K562 (cell line): ENCODE results near the gene MYLK4. TPM values are rescaled to one million over a fixed set of nuclear protein-coding genes. Genes with fewer than 3 reads are reported as not detected.

Experiments used
- ATAC-seq: fragments of 200-7000 bp; cut with Tn5 transposase; 3 replicates; pipeline ENCODE4 v1.9.1; 2020; ENCODE audit warnings: moderate library complexity
- BruUV-seq: library from RNA; stranded (reverse); fragments of 400-500 nt; replicated peaks from 2 replicates; lab custom pipeline; 2021; lab: Mats Ljungman, UMichigan
- CTCF ChIA-PET: fragments of 300-600 bp; formaldehyde crosslinking; extraction: SDS; loops from one replicate; lab custom pipeline; 2021; ENCODE audit warnings: low intra/inter-chr PET ratio; lab: Yijun Ruan, JAX
- POLR2A ChIA-PET: fragments of 300-600, 350-650 bp; sonication (Branson Sonifier 250); formaldehyde crosslinking; extraction: SDS; loops from one replicate; lab custom pipeline; 2021; ENCODE audit warnings: antibody characterized with exemption, inconsistent platforms; lab: Yijun Ruan, JAX
- DNase-seq, 4 experiments: peaks; one replicate each; pipeline versions ENCODE4 v3.0.0 to v3.0.0-alpha.2; 2011 to 2018; ENCODE audit warnings: low spot score in 3 of 4, mixed read lengths in 3 of 4; ENCODE audit errors: extremely low read depth in 1 of 4
- FAIRE-seq: peaks from 2 replicates; lab custom pipeline; 2011; peaks lifted over from hg19 to GRCh38; lab: Jason Lieb, UNC
- H2AFZ ChIP-seq: 2 replicates; pipeline ENCODE4 v1.6.0; 2011; ENCODE audit warnings: low read depth, low read length, control low read depth, inconsistent platforms
- H3K27ac ChIP-seq: fragments of 200-600 bp; 3 replicates; pipeline ENCODE4 v1.8.0; 2011; ENCODE audit warnings: low read depth, mild to moderate bottlenecking, control low read depth, inconsistent platforms, low read length, moderate library complexity, mixed read lengths; ENCODE audit errors: extremely low read depth
- H3K27me3 ChIP-seq, 2 experiments: fragments of 300-600 bp in 1 of 2; 2 replicates in 1 of 2; 3 replicates in 1 of 2; pipeline versions ENCODE4 v1.6.0 to v1.8.0; 2011; ENCODE audit warnings: inconsistent platforms in 2 of 2, low read length in 2 of 2, mild to moderate bottlenecking in 1 of 2, mixed read lengths in 1 of 2, moderate library complexity in 1 of 2; ENCODE audit not compliant: control insufficient read depth in 2 of 2, insufficient read depth in 2 of 2
- H3K36me3 ChIP-seq: fragments of 300-600 bp; 3 replicates; pipeline ENCODE4 v1.8.0; 2011; ENCODE audit warnings: mild to moderate bottlenecking, low read length, inconsistent platforms; ENCODE audit not compliant: control insufficient read depth, insufficient read depth
- H3K4me1 ChIP-seq, 2 experiments: fragments of 200-600 bp in 1 of 2; replicated peaks in 1 of 2; 2 replicates in 1 of 2; 3 replicates in 1 of 2; pipeline versions ENCODE4 v1.5.1 to v1.8.0; 2011; ENCODE audit warnings: inconsistent platforms in 2 of 2, low read length in 2 of 2, mild to moderate bottlenecking in 1 of 2, mixed read lengths in 1 of 2, moderate library complexity in 1 of 2; ENCODE audit not compliant: control insufficient read depth in 2 of 2, insufficient read depth in 2 of 2
- H3K4me2 ChIP-seq: 2 replicates; pipeline ENCODE4 v1.6.1; 2011; ENCODE audit warnings: low read length, control low read depth, inconsistent platforms, mixed read lengths; ENCODE audit not compliant: insufficient read depth
- H3K4me3 ChIP-seq: fragments of 200-600 bp; sonication (generic), shearing (Covaris generic); 2 replicates; pipeline ENCODE4 v1.5.1; 2016; ENCODE audit warnings: control low read depth, inconsistent platforms
- H3K79me2 ChIP-seq: fragments of 200-600 bp; 3 replicates; pipeline ENCODE4 v1.8.0; 2011; ENCODE audit warnings: low read length, inconsistent platforms; ENCODE audit not compliant: control insufficient read depth, insufficient read depth
- H3K9ac ChIP-seq, 2 experiments: 2 replicates each; pipeline versions ENCODE4 v1.6.0 to v1.6.1; 2011; ENCODE audit warnings: low read depth in 2 of 2, low read length in 2 of 2, control low read depth in 1 of 2, inconsistent platforms in 1 of 2, mild to moderate bottlenecking in 1 of 2, mixed read lengths in 1 of 2; ENCODE audit not compliant: insufficient read depth in 1 of 2
- H3K9me1 ChIP-seq: one replicate; pipeline ENCODE4 v1.6.0; 2011; ENCODE audit warnings: inconsistent platforms, mild to moderate bottlenecking, low read length, moderate library complexity; ENCODE audit not compliant: control insufficient read depth, insufficient read depth
- H3K9me3 ChIP-seq: replicated peaks from 2 replicates; pipeline ENCODE4 v1.5.1; 2011; ENCODE audit warnings: low read depth, low read length, inconsistent platforms; ENCODE audit not compliant: control insufficient read depth, insufficient read depth
- H4K20me1 ChIP-seq: replicated peaks from 2 replicates; pipeline ENCODE4 v1.6.1; 2011; ENCODE audit warnings: low read length, inconsistent platforms, mixed read lengths; ENCODE audit not compliant: control insufficient read depth, insufficient read depth
- CBFB ChIP-seq: sonication (generic); formaldehyde crosslinking; IDR thresholded peaks from 2 replicates; pipeline ENCODE4 v1.4.0; 2020; ENCODE audit warnings: mild to moderate bottlenecking, missing genetic modification reagents
- CBX3 ChIP-seq, 2 experiments: IDR thresholded peaks; 1 replicate in 1 of 2; 2 replicates in 1 of 2; pipeline ENCODE4 v1.6.1; 2012; ENCODE audit warnings: inconsistent platforms in 2 of 2, low read length in 2 of 2, borderline replicate concordance in 1 of 2, control low read depth in 1 of 2
- CEBPB ChIP-seq: fragments of 450-650 bp; IDR thresholded peaks from 2 replicates; pipeline ENCODE4 v1.6.1; 2016; ENCODE audit warnings: missing genetic modification characterization, missing compliant biosample characterization
- CEBPG ChIP-seq, 3 experiments: fragments of 200-800 bp in 1 of 3; sonication (Bioruptor generic) in 1 of 3; sonication (generic) in 1 of 3; formaldehyde crosslinking in 1 of 3; IDR thresholded peaks in 2 of 3; conservative IDR thresholded peaks in 1 of 3; 2 replicates each; pipeline versions ENCODE4 v1.6.1 to v1.8.0; 2016 to 2022; ENCODE audit warnings: missing compliant biosample characterization in 2 of 3, missing genetic modification characterization in 2 of 3, mild to moderate bottlenecking in 1 of 3, missing genetic modification reagents in 1 of 3
- ELF1 ChIP-seq: fragments of 200-800 bp; sonication (Bioruptor generic); IDR thresholded peaks from 2 replicates; pipeline ENCODE4 v1.6.1; 2016; ENCODE audit warnings: missing genetic modification characterization, missing compliant biosample characterization
- FOXA3 ChIP-seq, 2 experiments: fragments of 450-650 bp in 1 of 2; sonication (generic) in 1 of 2; formaldehyde crosslinking; IDR thresholded peaks in 1 of 2; conservative IDR thresholded peaks in 1 of 2; 2 replicates each; pipeline versions ENCODE4 v1.4.0 to v1.8.0; 2020 to 2022; ENCODE audit warnings: mild to moderate bottlenecking in 2 of 2, missing genetic modification reagents in 1 of 2
- HMGN3 ChIP-seq: IDR thresholded peaks from 2 replicates; pipeline ENCODE4 v1.6.1; 2011; ENCODE audit warnings: borderline replicate concordance, low read depth, mild to moderate bottlenecking, mixed read lengths, low read length; ENCODE audit not compliant: insufficient read length; ENCODE audit errors: extremely low read depth
- ILK ChIP-seq: fragments of 450-650 bp; IDR thresholded peaks from 2 replicates; pipeline ENCODE4 v1.6.1; 2016; ENCODE audit warnings: missing genetic modification characterization, low read depth, mild to moderate bottlenecking, missing compliant biosample characterization, moderate library complexity, borderline replicate concordance
- RBFOX2 ChIP-seq: fragments of 200-400 bp; formaldehyde crosslinking; IDR thresholded peaks from 2 replicates; pipeline ENCODE4 v1.6.1; 2017; ENCODE audit warnings: low read depth, mild to moderate bottlenecking, low read length, moderate library complexity
- TCF7 ChIP-seq: sonication (generic); IDR thresholded peaks from 2 replicates; pipeline ENCODE4 v1.6.1; 2016; ENCODE audit warnings: antibody characterized with exemption, borderline replicate concordance
- TFAM ChIP-seq: fragments of 250-450 bp; sonication (Bioruptor Pico); conservative IDR thresholded peaks from 2 replicates; pipeline ENCODE4 v1.5.0; 2021; ENCODE audit warnings: mild to moderate bottlenecking, moderate library complexity
- ZNF143 ChIP-seq: sonication (generic); formaldehyde crosslinking; IDR thresholded peaks from 2 replicates; pipeline ENCODE4 v1.9.0; 2022; ENCODE audit warnings: mild to moderate bottlenecking, missing genetic modification reagents
- ZNF3 ChIP-seq: fragments of 250-450 bp; sonication (Bioruptor Pico); IDR thresholded peaks from 2 replicates; pipeline ENCODE4 v1.5.0; 2021; ENCODE audit warnings: mild to moderate bottlenecking, moderate library complexity
- ZNF583 ChIP-seq: fragments of 250-450 bp; sonication (Bioruptor Pico); IDR thresholded peaks from 2 replicates; pipeline ENCODE4 v1.4.0; 2020
- WGBS: fragments of 100-300 bp; shearing (Covaris generic); methylation state at CpG from one replicate; pipeline ENCODE4 v1.1.6; 2016; ENCODE audit warnings: low coverage, mixed read lengths; ENCODE audit not compliant: insufficient coverage; ENCODE audit errors: missing lambda C conversion rate; 5-methylcytosine and 5-hydroxymethylcytosine counted together
- in situ Hi-C: fragments of 300-500 bp; cut with MboI; formaldehyde crosslinking; loops from 4 replicates; pipeline ENCODE4 v1.15.0; 2018; ENCODE audit warnings: inconsistent platforms, mixed read lengths
- intact Hi-C: fragments of 100-400 bp; cut with micrococcal nuclease; formaldehyde crosslinking; loops from 2 replicates; pipeline ENCODE4 v1.14.2; 2022
- polyA plus RNA-seq, 8 experiments: library from polyadenylated mRNA; depleted of rRNA in 4 of 8; stranded (reverse) in 5 of 8; unstranded in 3 of 8; fragments of >200 nt; fragmentation: Nextera tagmentation in 2 of 8; fragmentation: Illumina TruSeq in 1 of 8; extraction: Ambion mirVana in 2 of 8; extraction: Trizol in 1 of 8; gene quantifications; 2 replicates each; pipeline versions ENCODE4 v1.2.1 to v1.2.3, GENCODE V29; 2011 to 2014; ENCODE audit warnings: inconsistent platforms in 1 of 8, missing spikeins in 1 of 8
- total RNA-seq, 7 experiments: library from RNA; depleted of rRNA in 6 of 7; stranded (reverse); fragments of >200 nt in 6 of 7; fragmentation: Illumina TruSeq in 2 of 7; extraction: Trizol in 2 of 7; gene quantifications; 2 replicates each; pipeline versions ENCODE4 v1.2.1 to v1.2.3, GENCODE V29; 2011 to 2021; ENCODE audit warnings: low replicate concordance in 1 of 7
- TF ChIP-seq, protein P1 (sequence below): fragments of 250-450 bp; sonication (Bioruptor Pico); IDR thresholded peaks from 2 replicates; pipeline ENCODE4 v1.5.0; 2021; ENCODE audit warnings: mild to moderate bottlenecking, moderate library complexity
- TF ChIP-seq, protein P2 (sequence below): fragments of 250-450 bp; sonication (Bioruptor Pico); IDR thresholded peaks from 2 replicates; pipeline ENCODE4 v1.4.0; 2020; ENCODE audit warnings: mild to moderate bottlenecking, moderate library complexity, borderline replicate concordance

MYLK4 gene
- total and polyA plus RNA-seq, 9 of the 15 experiments (the other 6 are each of a cell fraction or from before 2014, with no cell fraction given) = 0.01 to 0.15 (median 0.06) TPM

GRCh38 chr6:2763345-2763841 is 12.7 kb upstream of the MYLK4 start:
- H3K9ac ChIP-seq = no peak overlapping the region
- H3K27ac ChIP-seq = no peak overlapping the region
- no peak for DNase-seq
- intact Hi-C loops (no loop called here), in situ Hi-C loops (no loop called here)
- no peaks in the 10 kb centered on the region for H3K9me1 ChIP-seq
- no peaks in the 10 kb centered on the region for H3K27me3 ChIP-seq
- no TSS peak for BruUV-seq
- peaks cover 31% of the 10 kb centered on the region for H3K79me2 ChIP-seq
- POLR2A ChIA-PET = interaction anchor here (0.6 to 2.1 kb wide), 5 partner anchors 9 to 140 kb away, joined by 3 to 9 read pairs (median 4); no protein-coding TSS in a partner anchor
- 96% methylated on average over 27 of the region's 36 CpGs for WGBS
- H4K20me1 ChIP-seq = peaks cover 23% of the 10 kb centered on the region
- H3K4me3 ChIP-seq = no peak overlapping the region
- H3K36me3 ChIP-seq = peaks cover 12% of the 10 kb centered on the region; the same call in 2 of the 3 replicates
- no peak for ATAC-seq
- H3K4me2 ChIP-seq = no peak overlapping the region
- H2AFZ ChIP-seq = no peak overlapping the region
- no peaks in the 10 kb centered on the region; the same call in 1 of the 2 replicates for H3K9me3 ChIP-seq
- H3K4me1 ChIP-seq = peaks cover 20 to 32% of the 10 kb centered on the region in 2 experiments; a peak in 4 of 5 replicates
- no peak for FAIRE-seq
- CTCF ChIA-PET = no interaction called here
- TF ChIP-seq, protein P1, sequence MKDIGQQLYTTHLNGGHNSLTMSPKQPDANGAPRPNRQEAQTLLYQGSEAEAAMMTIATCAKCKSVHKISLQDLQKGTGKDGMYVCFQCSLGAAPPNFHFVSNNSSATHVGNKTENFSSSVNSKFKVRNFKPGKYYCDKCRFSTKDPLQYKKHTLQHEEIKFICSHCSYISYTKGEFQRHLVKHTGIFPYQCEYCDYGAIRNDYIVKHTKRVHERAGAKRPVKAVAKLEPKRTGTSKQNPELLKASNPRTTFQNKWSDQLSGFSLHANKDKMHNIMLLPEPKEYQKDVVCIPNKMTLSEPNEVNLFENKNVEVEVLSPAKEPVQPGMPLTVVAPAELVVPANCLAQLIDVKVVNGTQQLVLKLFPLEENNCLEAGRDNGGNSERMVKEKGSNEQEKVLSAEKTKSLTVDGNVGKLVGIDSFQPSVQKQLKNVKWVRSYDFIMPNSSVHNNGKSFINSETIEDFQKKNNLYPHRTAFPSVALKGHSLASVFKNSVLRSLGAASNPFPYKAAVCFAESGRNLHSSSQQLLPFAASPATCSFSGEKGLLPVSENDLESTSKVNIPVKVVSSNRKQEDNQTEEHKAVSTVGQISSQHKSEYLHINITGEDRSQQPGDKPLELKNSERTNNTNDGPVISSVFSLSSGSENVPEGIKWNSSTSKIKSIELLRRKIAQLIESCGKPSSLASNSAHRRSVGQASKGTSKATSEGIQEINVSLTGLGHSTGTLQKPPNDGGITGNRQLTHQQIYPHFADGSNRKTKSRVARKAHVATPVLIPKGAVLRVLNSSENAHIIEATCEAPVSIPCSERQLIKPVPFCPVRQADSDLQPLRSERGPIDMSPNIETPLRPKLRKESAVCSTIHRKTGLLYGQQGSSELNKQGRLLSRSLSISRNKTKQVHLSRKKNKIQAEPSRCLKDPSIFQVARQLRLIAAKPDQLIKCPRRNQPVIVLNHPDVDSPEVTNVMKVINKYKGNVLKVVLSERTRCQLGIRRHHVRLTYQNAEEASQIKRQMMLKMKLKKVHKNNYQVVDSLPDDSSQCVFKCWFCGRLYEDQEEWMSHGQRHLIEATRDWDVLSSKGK = no peak
- TF ChIP-seq CEBPB (tag) = peak; percentile 60
- no peak for TF ChIP-seq FOXA3 (CRISPR knock-in tag; conservative IDR thresholded peaks at IDR 0.05 in 1 of 2, IDR thresholded peaks at IDR 0.05 in 1 of 2)
- no peak for TF ChIP-seq ILK (tag)
- TF ChIP-seq CBFB (CRISPR knock-in tag) = no peak
- TF ChIP-seq CBX3 (IDR thresholded peaks at IDR 0.05; ENCODE audit: borderline replicate concordance in 1 of 2, low read length in 2 of 2) = no peak
- no peak for TF ChIP-seq ZNF143 (CRISPR knock-in tag)
- no peak for TF ChIP-seq TFAM (CRISPR knock-in tag)
- TF ChIP-seq RBFOX2 = peak; percentile 31; the same call in 1 of the 2 replicates
- no peak for TF ChIP-seq ELF1 (tag)
- TF ChIP-seq ZNF3 = no peak
- TF ChIP-seq ZNF583 (CRISPR knock-in tag) = no peak
- no peak for TF ChIP-seq TCF7
- TF ChIP-seq CEBPG (CRISPR knock-in tag; IDR thresholded peaks at IDR 0.05) = peak; percentile 46; the same call in 1 of the 2 replicates
- no peak for TF ChIP-seq CEBPG (tag; conservative IDR thresholded peaks at IDR 0.05 in 1 of 2, IDR thresholded peaks at IDR 0.05 in 1 of 2)
- peak; percentile 30 for TF ChIP-seq HMGN3
- TF ChIP-seq, protein P2, sequence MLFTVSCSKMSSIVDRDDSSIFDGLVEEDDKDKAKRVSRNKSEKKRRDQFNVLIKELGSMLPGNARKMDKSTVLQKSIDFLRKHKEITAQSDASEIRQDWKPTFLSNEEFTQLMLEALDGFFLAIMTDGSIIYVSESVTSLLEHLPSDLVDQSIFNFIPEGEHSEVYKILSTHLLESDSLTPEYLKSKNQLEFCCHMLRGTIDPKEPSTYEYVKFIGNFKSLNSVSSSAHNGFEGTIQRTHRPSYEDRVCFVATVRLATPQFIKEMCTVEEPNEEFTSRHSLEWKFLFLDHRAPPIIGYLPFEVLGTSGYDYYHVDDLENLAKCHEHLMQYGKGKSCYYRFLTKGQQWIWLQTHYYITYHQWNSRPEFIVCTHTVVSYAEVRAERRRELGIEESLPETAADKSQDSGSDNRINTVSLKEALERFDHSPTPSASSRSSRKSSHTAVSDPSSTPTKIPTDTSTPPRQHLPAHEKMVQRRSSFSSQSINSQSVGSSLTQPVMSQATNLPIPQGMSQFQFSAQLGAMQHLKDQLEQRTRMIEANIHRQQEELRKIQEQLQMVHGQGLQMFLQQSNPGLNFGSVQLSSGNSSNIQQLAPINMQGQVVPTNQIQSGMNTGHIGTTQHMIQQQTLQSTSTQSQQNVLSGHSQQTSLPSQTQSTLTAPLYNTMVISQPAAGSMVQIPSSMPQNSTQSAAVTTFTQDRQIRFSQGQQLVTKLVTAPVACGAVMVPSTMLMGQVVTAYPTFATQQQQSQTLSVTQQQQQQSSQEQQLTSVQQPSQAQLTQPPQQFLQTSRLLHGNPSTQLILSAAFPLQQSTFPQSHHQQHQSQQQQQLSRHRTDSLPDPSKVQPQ (CRISPR knock-in tag) = no peak
